HL-60/S4 treated with retinoic acid at 250 ng/mL for 4 days and 3 days (cell line): Measurements from ENCODE around the gene PAGE4.

Experiments
- in situ Hi-C: fragments of 300-500 bp; cut with MboI; formaldehyde crosslinking; loops from 2 replicates; pipeline ENCODE4 v1.7.0; 2022; ENCODE audit warnings: low sequenced_read_pairs

The PAGE4 gene

DNA sequence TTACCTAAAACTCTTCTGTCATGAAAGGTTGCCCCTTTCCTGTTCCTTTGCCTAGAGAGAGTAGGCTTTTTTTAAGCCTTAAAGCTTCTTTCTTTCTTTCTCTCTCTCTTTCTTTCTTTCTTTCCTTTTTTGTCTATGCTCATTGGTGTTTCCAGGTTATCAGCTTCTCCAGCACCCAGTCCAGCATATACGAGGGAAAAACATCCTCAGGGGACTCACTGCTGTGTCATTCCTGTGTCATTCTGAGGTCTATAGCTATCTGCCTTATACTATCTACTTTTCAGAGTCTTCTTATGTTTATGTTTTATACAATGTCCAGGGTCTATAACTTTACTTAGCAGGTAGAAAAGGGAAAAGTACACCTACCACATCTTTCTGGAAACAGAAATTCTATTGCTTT, 39.6 kb downstream of the PAGE4 start:
- in situ Hi-C loops, result no loop called here

DNA sequence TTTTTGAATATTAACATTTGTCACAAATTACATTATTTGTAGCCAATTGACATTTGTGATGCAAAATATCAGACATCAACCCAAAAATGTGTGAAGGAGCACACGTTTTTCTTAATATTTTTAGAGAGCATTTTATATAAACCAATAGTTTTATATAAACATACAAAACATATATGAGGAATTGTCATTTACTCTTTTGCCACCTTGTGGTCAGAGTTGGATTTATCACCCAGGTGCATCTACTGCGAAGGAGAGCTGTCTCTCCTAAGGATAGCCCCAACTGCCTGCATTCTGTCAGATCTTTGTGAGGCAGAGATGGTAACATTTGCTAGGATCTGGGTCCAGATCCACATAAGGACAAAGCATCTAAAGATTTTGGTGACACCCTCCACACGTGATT, 47.6 kb downstream of the PAGE4 start:
- in situ Hi-C loops, result no loop called here

DNA sequence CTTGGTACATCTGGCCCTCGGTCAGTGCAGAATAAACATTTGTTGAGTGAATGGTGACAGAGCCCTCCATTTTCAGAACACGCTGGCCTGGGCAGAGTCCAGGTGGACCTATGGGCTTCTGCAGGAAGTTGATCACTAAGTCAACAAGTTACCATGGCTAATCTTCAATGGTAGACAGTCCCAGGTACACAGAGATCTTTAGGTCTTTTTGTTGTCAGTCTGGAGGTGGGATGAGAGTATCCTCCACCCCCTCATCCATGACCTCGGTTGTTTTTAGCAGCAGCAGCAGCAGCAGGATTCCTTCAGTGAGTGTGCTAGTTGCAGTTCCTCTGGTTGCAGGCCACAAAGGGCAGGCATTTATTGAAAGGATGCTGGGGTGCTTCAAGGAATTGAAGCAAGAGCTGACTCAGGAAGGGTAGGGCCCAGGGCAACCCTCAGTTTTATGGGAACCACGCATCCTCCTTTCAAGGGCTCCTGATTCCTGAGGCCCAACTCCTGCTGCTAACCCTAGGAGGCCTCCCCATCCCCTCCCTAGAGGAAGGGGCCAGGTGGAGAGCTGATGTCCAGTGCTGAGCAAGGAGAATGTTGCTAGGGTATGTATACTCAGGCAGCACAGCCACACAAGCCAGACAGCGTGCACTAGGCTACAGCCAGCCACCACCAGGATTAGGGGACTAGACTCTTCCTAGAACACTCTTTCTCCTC, 48.4 kb downstream of the PAGE4 start:
- in situ Hi-C loops, result no loop called here

DNA sequence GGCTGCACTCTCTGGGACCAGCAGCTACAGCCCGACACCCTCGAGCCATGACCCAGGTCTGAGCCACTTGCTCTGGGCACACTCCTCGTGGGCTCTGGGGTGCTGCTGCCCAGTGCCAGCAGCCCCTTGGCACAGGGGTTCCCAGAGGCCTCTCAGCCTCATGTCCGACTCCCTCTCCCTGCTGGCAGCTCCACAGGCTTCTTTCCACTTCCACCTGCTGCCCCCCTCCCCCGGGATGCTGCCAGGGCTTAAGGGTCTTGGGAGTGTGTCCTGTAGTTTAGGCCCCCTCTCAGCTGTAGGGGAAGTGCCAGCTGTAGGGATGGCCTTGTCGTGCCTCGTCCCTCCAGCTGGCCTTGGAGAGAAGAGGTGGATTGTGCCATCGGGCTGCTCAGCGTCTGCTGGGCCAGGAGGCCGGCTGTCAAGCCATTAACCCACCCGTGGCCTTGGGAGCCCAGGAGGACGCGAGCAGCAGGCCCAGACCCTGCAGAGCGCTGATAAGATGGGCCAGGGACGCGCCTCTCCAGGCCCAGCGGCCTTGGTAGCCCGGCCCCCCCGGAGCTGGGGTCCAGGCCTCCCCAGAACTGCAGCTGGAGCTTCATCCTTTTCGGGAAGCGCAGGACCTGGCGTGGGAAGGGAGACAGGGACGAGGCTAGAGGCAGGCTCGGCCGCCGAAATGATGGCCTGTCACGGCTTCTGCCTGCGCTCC, 49.2 kb downstream of the PAGE4 start:
- in situ Hi-C loops, result no loop called here

DNA sequence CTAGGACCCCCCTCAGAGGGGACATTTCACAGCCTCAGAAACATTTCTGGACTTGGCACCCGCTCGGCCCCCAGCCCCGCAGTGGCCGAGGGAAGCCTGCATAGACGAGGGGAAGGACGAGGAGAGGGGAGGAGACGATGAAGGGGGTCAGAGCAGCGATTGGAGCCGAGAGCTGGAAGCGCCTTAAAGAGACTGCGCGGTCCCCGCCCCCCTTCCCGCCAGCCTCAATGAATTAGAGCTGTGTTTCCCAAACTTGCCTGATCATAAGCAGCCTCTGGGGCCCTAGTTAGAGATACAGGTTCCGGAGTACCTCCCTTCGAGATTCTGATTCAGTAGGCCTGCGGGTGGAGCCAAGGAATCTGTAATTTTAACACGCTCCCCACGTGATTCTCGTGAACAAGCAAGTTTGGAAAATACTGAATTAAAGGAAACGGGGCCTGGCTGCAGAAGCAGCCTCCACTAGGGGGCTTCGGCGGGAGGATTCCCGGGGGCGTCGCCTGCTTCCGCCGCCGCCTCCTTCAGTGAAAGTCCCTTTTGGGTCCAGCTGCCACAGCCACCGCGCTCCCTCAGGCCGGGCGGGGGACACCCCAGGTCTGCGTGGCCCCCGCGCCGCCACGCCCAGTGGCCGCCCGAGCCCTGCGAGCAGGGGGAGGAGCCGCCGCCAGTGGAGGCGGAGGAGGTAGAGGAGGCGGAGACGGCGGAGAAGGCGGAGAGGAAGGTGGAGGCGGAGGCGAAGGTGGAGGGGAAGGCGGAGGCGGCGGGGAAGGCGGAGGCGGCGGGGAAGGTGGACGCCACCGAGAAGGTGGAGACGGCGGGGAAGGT, 49.9 kb downstream of the PAGE4 start, which contains the start of gene USP27X:
TSS of gene USP27X (plus strand) at position 651 of the 822 bp plus-strand sequence. CDS start 824 bp downstream, outside the sequence.
- in situ Hi-C loops, result no loop called here

DNA sequence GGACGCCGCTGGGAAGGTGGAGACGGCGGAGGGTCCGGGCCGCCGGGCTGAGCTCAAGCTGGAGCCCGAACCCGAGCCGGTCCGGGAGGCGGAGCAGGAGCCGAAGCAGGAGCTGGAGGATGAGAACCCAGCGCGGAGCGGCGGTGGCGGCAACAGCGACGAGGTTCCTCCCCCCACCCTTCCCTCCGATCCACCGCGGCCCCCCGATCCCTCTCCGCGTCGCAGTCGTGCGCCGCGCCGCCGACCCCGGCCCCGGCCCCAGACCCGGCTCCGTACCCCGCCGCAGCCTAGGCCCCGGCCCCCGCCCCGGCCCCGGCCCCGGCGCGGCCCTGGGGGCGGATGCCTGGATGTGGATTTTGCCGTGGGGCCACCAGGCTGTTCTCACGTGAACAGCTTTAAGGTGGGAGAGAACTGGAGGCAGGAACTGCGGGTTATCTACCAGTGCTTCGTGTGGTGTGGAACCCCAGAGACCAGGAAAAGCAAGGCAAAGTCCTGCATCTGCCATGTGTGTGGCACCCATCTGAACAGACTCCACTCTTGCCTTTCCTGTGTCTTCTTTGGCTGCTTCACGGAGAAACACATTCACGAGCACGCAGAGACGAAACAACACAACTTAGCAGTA, 50.7 kb downstream of the PAGE4 start:
- in situ Hi-C loops, result no loop called here

DNA sequence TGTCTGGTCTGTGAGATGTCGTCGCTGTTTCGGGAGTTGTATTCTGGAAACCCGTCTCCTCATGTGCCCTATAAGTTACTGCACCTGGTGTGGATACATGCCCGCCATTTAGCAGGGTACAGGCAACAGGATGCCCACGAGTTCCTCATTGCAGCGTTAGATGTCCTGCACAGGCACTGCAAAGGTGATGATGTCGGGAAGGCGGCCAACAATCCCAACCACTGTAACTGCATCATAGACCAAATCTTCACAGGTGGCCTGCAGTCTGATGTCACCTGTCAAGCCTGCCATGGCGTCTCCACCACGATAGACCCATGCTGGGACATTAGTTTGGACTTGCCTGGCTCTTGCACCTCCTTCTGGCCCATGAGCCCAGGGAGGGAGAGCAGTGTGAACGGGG, 51.6 kb downstream of the PAGE4 start:
- in situ Hi-C loops, result no loop called here
